HG03439 (cell line): ENCODE data around the gene PIANP.
A peak's percentile ranks its signal among the peaks of the same experiment; 100 is the strongest.
"Not testable (repeated sequence)": the region's sequence is repeated elsewhere in the genome, so short reads cannot be mapped to it uniquely, and the experiment has no call there.

Experiments used
- ATAC-seq: cut with Tn5 transposase; IDR thresholded peaks from one replicate; pipeline ENCODE4 v1.9.1; 2021; ENCODE audit warnings: mild to moderate bottlenecking, moderate library complexity; ENCODE audit not compliant: unreplicated experiment

The PIANP gene, protein sequence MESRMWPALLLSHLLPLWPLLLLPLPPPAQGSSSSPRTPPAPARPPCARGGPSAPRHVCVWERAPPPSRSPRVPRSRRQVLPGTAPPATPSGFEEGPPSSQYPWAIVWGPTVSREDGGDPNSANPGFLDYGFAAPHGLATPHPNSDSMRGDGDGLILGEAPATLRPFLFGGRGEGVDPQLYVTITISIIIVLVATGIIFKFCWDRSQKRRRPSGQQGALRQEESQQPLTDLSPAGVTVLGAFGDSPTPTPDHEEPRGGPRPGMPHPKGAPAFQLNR

DNA sequence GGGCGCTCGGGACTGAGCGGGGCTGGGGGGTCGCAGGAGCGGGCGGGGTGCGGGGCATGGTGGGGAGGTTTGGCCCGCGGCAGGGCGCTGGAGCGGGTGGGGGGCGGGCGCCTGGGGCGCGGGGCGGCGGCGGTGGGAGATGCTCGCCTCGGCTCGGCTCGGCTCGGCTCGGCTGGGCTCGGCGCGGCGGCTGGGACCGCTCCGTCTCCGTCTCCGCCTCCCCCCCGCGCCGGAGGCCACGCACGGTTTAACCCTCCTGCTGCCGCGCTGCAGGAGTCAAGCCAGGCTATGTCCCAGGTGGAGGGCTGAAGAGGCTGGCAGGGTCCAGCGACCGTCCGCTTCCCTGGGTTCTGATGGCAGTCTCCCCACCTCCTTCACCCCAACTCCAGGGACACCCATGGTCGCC, at the start of gene PIANP:
TSS of gene PIANP (minus strand) at position 170 of the 406 bp plus-strand sequence. CDS start 2,754 bp downstream, outside the sequence.
- ATAC-seq = no peak

DNA sequence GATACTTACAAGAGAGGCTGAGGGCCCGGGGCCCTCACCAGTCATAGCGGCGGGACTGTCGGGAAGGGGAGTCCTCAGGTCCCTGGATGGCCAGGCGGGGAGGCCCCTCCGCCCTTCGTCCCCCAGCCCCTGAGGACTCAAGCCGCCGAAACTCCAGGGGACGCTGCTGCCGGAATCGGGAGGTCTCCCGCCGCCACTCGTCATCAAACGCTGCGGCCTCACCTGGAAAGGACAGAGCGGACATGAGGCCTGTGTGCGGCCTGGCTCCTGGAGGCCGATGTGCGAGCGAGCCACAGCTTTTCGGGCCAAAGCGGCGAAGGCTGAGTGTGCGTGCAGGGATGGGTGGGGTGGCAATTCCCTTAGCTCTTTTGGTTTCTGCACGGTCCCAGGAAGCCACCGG, 48.1 kb upstream of the PIANP start:
- no peak for ATAC-seq

DNA sequence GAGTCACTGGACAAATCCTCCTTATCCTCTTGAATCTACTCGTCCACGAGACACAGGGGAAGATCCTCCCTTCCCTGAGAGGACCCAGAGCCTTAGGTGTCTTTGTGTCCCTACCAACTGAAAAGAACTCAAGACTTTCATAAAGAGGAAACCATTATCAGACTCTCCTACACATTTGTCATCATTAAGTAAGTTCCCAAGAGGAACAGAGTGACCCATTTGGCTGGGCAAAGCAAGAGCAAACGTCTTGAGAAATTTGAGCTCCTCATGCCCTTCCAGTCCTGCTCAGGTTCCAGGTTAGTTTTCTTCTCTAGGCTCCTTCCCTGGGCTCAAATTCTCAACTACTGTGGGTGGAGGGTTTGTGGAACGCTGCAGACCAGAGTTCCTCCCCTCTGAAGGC, 46.6 kb upstream of the PIANP start:
- ATAC-seq = no peak

DNA sequence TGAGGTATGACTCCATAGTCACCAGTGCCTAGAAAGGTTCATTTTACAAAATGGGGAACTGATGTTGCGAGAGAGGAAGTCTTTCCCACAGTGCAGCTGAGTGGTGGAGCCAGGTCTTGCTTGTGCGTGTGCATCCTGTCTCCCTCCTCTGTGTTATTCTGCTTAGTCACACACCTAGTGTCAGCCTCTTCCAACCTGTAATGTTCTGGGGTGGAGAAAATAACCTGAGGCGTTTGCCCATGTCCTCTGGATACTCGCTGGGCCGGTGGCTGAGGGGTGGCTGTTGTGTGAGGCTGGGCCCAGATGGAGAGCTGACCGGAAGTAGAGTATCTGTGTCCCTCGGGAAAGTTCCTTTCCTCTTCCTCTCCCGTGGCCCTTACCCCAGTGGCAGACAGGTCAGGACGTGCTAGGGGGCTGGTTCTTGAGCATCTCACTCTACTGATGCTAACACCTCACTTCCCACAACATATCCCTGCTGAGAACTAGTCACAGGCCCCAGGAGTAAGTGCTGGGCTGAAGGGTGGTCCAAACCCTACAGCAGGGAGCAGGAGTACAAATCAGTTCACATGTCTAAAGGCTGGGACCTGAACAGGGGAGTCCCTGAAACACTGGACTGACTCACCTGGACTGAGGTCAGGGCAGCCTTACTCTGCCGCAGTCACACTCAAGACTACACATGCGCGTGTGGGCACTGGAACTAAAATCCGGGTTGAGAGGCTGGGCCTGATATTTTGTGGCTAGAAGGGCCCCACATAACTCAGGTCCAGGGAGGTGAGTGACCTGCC, 45.3 kb upstream of the PIANP start:
- ATAC-seq = no peak

DNA sequence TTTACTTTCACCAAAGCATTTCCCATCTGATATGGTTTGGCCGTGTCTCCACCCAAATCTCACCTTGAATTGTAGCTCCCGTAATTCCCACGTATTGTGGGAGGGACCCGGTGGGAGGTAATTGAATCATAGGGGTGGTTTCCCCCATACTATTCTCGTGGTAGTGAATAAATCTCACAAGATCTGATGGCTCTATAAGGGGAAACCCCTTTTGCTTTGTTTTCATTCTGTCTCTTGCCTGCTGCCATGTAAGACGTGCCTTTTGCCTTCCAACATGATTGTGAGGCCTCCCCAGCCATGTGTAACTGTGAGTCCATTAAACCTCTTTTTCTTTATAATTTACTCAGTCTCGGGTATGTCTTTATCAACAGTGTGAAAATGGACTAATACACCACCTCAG, 42.7 kb upstream of the PIANP start:
- not testable (repeated sequence) for ATAC-seq

DNA sequence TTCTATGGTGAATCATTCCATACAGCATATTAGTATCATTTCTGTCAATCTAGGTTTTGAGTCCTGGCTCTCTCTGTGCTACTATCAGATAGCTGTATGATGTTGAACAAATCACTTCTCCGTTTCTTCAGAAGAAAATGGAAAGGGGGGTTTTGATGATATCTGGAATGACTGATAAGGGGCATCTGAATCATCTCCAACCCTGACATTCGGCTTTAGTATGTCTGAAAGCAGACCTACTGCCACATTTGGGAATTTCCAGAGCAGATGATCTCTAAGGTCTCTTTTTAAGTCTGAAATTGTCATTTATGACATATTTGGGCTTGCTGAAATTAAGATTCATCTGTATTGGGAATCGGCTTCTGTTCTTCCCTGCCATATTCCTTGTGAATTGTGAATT, 42.2 kb upstream of the PIANP start:
- ATAC-seq = no peak

DNA sequence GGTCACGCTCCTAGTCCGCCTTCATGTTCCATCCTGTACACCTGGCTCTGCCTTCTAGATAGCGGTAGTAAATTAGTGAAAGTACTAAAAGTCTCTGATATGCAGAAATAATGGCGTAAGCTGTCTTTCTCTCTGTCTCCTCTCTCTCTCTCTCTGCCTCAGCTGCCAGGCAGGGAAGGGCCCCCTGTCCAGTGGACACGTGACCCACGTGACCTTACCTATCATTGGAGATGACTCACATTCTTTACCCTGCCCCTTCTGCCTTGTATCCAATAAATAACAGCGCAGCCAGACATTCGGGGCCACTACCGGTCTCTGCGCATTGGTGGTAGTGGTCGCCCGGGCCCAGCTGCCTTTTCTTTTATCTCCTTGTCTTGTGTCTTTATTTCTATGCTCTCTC, 41.5 kb upstream of the PIANP start:
- not testable (repeated sequence) for ATAC-seq

DNA sequence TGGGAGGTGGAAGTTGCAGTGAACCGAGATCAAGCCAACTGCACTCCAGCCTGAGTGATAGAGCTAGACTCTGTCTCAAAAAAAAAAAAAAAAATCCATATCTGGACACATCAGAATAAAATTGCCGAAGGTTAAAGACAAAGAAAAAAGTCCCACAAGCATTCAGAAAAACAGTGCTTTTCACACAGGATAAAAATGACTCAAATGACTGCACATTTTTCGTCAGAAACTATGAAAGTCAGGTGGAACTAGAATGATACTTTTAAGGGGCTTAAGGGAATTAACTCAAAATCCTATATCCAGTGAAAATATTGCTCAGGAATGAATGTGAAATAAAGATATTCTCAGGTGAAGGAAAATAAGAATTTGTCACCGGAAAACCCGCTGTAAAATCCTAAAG, 36.1 kb upstream of the PIANP start:
- ATAC-seq = no peak

DNA sequence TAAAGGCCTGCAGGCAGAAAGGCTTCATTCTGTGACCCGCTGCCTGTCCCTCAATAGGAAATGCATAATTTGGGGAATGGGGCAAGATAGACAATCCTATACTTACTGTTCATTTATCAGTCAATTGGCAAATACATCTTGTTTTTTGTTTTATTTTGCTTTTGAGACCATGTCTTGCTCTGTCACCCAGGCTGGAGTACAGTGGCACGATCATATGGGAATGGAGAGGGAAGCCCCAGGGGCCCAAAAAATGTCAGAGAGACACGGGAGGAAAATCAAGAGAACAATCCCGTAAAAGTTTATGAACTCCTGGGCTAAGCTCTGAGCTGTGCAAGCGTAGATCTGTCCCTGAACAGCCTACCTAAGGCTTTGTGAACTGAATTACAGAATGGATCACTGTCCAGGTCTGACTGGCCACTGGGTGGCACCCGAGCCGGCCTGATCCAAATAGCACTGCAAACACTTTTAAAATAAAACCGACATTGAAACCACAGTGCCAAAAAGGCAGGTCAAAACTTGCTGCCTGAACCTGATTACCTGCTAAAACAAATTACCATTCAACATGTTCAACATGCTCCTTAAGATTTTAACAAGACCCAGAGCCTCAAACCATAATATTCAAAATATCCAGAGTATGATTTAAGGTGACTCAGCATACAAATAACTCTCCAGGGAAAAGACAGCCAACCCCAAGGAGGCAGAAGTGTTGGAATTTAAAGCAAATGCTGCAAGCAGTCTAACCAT, 35.0 kb upstream of the PIANP start:
- no peak for ATAC-seq

DNA sequence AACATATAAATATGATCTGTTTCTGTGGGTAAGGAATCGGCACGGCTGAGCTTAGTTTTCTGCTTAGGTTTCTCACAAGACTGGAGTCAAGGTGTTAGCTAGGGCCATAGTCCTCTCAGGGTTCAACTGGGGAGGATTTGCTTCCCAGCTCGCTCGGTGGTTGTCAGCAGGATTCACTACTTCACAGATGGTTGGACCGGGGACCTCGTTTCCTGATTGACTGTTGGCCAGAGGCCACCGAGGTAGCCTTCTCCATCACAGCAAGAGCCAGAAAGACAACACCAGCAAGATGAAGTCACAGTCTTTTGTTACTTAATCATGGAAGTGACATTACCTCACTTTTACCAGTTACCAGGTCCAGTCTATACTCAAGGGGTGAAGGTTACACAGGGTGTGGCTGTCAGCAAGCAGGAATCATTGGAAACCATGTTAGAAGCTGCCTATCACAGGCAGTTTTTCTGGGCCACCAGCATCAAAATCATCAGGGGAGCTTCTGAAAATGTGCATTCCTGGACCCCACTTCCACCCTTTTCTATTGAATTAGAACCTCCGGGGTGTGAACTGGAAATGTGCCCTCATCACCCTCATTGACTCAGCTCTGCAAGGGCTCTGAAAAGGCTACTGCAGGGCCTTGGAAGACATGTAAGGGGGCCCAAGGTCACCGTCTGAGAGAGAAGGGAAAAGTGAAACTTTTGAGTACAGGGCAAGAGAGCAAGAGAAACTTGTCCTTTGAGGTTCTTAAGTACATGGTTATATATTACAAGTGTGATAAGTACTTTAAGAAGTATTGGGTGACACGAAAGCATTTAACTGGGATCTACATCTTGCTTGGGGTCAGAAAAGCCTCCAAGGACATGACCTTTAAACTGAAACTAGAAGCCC, 34.1 kb upstream of the PIANP start:
- ATAC-seq = no peak

DNA sequence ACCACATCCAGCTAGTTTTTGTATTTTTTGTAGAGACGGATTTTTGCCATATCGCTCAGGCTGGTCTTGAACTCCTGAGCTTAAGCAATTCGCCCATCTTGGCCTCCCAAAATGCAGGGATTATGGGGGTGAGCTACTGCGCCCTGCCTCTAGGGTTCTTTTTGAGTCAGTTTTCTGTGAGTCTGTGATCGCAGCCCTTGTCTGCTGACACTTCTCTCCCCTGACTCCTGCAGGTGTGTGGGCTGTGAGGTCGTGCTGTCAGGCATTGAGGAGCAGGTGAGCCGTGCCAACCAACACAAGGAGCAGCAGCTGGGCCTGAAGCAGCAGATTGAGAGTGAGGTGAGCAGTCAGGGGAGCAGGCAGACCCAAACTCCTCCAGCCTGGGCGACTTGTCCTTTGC, 29.6 kb upstream of the PIANP start:
- ATAC-seq = no peak

DNA sequence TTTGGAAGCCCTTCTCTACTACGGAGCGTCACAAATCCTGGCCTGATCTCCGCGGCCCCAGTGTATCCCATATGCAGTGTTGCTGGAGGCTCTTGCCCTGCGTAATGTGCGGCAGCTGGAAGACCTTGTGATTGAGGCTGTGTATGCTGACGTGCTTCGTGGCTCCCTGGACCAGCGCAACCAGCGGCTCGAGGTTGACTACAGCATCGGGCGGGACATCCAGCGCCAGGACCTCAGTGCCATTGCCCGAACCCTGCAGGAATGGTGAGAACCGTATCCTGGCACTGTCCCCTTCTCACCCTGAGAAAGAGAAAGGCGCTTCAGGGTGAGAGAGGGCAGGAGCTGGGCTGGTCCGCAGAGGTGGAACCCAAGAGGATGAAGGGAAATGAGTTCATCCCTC, 28.6 kb upstream of the PIANP start:
- ATAC-seq = no peak

DNA sequence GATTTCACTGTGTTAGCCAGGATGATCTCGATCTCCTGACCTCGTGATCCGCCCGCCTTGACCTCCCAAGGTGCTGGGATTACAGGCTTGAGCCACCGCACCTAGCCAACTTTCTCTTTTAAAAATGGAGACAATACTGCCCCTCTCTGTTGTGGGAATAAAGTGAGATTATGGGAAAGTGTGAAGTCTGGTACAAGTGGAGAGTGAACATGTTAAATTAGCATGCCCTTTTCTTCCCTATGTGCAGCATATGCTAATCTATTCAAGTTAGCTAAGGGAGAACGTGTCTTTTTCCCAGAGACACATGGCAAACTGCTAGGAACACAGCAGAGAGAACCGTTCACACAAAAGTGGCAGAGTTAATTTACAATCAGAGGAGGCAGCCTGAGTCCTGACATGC, 24.7 kb upstream of the PIANP start:
- ATAC-seq = no peak

DNA sequence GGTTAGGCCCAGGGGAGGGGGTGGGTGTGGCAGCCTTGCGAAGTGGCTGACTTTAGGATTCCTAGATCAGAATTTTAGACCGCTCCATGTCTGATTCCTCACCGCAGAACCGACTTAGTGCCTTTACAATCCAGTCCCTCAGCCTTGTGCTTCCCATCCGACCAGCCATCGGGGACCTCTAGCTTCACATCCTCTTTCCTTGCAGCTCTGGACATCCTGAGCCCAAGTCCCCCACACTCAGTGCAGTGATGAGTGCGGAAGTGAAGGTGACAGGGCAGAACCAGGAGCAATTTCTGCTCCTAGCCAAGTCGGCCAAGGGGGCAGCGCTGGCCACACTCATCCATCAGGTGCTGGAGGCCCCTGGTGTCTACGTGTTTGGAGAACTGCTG, 23.8 kb upstream of the PIANP start:
- ATAC-seq = peak; percentile 17

DNA sequence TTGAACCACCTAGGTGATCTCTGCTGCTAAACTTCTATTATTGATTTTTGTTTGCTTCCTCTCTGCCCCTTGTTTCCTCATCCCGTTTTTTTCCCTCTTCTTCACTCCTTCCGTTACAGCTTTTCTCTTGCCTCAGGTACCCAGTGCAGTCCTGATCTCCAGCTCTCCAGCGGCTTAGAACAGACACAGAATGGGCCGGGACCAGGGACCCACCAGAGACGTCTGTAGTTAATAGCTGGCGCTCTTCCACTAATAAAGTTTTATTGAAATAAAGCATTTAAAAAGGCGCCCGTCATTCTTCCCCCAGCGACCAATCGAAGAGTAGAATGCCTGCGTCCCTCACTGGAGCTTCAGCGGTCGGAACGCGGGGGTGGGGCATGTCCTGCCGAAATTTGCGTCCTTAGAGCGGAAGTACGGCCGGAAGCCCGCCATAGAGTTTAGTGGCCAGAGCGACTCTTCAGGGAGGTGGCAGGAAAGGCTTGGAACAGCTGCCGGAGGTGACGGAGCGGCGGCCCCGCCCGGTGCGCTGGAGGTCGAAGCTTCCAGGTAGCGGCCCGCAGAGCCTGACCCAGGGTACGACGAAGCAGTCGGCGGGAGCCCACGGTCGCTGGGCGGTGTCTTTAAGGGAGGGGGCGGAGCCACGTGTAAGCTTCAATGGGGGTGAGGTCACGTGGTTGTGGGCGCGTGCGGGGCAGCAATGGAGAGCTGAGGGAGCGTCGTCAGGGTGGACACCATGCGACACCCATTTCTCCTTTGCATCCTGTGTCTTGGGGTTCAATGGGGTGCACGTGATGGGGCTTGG, 23.2 kb upstream of the PIANP start, which contains the start of gene COPS7A:
TSS of gene COPS7A (plus strand) at position 440 of the 802 bp plus-strand sequence. CDS start 611 bp downstream, outside the sequence.
- ATAC-seq = peak; percentile 93

DNA sequence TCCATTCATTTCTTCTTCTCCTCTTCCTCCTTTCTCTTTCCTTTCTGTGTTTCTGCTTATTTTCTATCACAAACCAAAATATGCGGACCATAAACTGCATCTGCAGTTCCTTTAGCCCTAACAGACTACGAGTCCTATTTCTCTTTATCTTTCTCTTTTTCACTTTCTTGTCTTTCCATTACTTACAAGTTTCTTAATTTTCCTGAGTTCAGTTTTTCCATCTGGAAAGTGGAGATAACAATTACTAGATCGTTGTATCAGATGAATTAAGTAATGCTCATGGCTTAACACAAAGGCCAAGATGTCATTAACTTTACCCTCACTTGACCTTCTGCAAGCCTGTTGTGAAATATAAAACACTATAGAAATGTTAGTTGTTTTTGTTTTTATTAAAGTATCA, 22.2 kb upstream of the PIANP start:
- no peak for ATAC-seq

DNA sequence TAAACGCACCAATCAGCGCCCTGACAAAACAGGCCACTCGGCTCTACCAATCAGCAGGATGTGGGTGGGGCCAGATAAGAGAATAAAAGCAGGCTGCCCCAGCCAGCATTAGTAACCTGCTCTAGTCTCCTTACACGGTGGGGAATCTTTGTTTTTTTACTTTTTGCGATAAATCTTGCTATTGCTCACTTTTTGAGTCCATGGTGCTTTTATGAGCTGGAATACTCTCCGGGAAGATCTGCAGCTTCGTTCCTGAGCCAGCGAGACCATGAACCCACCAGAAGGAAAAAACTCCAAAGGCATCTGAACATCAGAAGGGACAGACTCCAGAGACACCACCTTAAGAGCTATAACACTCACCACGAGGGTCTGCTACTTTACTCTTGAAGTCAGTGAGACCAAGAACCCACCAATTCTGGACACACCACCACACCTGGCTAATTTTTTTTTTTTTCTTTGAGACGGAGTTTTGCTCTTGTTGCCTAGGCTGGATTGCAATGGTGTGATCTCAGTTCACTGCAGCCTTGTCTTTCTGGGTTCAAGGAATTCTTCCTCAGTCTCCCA, 16.3 kb upstream of the PIANP start:
- no peak for ATAC-seq

DNA sequence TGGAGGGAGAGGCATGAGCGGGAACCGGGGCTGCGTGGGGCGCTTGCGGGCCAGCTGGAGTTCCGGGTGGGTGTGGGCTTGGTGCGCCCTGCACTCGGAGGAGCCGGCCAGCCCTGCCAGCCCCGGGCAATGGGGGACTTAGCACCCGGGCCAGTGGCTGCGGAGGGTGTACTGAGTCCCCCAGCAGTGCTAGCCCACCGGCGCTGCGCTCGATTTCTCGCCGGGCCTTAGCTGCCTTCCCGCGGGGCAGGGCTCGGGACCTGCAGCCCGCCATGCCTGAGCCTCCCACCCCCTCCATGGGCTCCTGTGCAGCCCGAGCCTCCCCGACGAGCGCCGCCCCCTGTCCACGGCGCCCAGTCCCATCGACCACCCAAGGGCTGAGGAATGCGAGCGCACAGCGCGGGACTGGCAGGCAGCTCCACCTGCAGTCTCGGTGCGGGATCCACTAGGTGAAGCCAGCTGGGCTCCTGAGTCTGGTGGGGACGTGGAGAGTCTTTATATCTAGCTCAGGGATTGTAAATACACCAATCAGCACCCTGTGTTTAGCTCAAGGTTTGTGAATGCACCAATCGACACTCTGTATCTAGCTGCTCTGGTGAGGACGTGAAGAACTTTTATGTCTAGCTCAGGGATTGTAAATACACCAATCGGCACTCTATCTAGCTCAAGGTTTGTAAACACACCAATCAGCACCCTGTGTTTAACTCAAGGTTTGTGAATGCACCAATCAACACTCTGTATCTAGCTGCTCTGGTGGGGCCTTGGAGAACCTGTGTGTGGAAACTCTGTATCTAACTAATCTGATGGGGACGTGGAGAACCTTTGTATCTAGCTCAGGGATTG, 15.6 kb upstream of the PIANP start:
- ATAC-seq = not testable (repeated sequence)

DNA sequence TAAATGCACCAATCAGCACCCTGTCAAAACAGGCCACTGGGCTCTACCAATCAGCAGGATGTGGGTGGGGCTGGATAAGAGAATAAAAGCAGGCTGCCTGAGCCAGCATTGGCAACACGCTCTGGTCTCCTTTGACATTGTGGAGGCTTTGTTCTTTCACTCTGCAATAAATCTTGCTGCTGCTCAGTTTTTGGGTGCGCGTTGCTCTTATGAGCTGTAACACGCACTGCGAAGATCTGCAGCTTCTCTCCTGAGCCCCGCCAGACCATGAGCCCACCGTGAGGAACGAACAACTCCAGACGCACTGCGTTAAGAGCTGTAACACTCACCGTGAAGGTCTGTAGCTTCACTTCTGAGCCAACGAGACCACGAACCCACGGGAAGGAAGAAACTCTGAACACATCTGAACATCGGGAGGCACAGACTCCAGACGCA, 8.4 kb upstream of the PIANP start:
- no peak for ATAC-seq
